Stimulated activated CD4-positive, alpha-beta T cell treated with anti-CD3 and anti-CD28 coated beads, Interleukin-15, amount 100 ng/mL, for 48 hours (primary cell): ENCODE results near the gene PTGIR.
A peak's percentile ranks its signal among the peaks of the same experiment; 100 is the strongest.

ENCODE experiments used
- DNase-seq, 2 donors: peaks; one replicate each; pipeline ENCODE4 v3.0.0-alpha.2; 2020; ENCODE audit warnings: low read depth in 2 of 2

Gene PTGIR

GRCh38 chr19:46616631-46617322 is 8.1 kb downstream of the PTGIR start:
- peak in 1 of 2 donors; percentile 63 for DNase-seq

- no peak for DNase-seq
Measured at GRCh38 chr19:46615966-46616365, 8.9 kb downstream of the PTGIR start.

GRCh38 chr19:46614114-46614722 is 10.7 kb downstream of the PTGIR start:
- DNase-seq, result peak; percentile 67 to 81

- DNase-seq, result no peak
Measured at GRCh38 chr19:46613525-46613924, 11.4 kb downstream of the PTGIR start.

GRCh38 chr19:46611776-46612175 is 13.1 kb downstream of the PTGIR start:
- no peak for DNase-seq

- no peak for DNase-seq
Measured at GRCh38 chr19:46610851-46611770, 13.8 kb downstream of the PTGIR start.

- no peak for DNase-seq
Measured at GRCh38 chr19:46610413-46610775, 14.5 kb downstream of the PTGIR start.

GRCh38 chr19:46609511-46610412 is 15.1 kb downstream of the PTGIR start:
- DNase-seq, result no peak

- no peak for DNase-seq
Measured at GRCh38 chr19:46608581-46609345, 16.1 kb downstream of the PTGIR start.

- no peak for DNase-seq
Measured at GRCh38 chr19:46608178-46608577, 16.7 kb downstream of the PTGIR start.

GRCh38 chr19:46607448-46607841 is 17.4 kb downstream of the PTGIR start:
- no peak for DNase-seq

GRCh38 chr19:46606681-46607447 is 18.0 kb downstream of the PTGIR start:
- DNase-seq, result no peak

- no peak for DNase-seq
Measured at GRCh38 chr19:46606019-46606418, 18.9 kb downstream of the PTGIR start.

- no peak for DNase-seq
Measured at GRCh38 chr19:46605356-46605821, 19.5 kb downstream of the PTGIR start.

GRCh38 chr19:46604781-46605355 is 20.0 kb downstream of the PTGIR start:
- DNase-seq, result no peak

GRCh38 chr19:46603752-46604231 is 21.1 kb downstream of the PTGIR start:
- DNase-seq, result no peak

- DNase-seq, result no peak
Measured at GRCh38 chr19:46603195-46603637, 21.7 kb downstream of the PTGIR start.

- peak in 1 of 2 donors; percentile 55 for DNase-seq
Measured at GRCh38 chr19:46602392-46603194, 22.3 kb downstream of the PTGIR start.
